GM12891 (cell line): Measurements from ENCODE around the gene CNMD.

Experiments
- POLR2A ChIP-seq: IDR thresholded peaks from 2 replicates; pipeline ENCODE4 v1.6.1; 2011; ENCODE audit warnings: low read depth, low read length, control low read depth
- POLR2AphosphoS5 ChIP-seq: IDR thresholded peaks from 2 replicates; pipeline ENCODE4 v1.6.1; 2011; ENCODE audit warnings: low read depth, low read length, control low read depth
- TAF1 ChIP-seq: IDR thresholded peaks from 2 replicates; pipeline ENCODE4 v1.6.1; 2011; ENCODE audit warnings: low read depth, low read length, control low read depth

DNA sequence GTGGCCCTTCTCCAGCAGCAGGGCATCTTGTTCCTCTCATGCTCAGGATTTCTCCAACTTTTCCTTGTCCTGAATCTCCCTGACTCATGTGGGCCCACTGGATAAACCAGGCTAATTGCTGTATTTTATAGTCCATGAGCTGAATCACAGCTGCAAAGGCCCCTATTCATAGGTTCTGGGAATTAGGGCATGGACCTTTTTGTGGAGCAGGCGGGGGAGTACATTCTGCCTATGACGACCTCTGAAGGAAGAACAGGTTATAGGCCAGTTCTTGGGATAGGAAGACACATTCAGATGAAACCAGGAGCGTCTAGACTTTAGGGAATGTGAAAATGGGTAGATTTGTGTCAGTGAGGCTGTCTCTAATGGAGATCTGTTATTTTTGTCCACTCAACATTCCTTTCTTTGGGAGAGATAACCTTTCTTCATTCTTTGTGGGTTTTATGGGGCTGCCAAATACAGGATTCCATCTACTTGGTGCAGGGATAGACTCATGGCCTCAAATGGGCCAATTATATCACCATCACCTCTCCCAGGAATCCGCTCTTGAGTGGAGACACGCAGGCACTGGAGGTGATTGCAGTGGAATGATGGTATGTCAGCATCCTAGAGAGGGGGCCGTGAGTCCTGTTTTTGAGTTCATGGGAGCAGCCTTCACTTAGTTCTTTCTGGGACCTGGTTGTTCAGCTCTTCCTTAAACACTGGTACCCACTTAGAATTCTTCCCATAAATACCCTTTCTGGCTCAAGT, 45.1 kb upstream of the CNMD start:
- TF ChIP-seq POLR2A (no peak), TAF1 (no peak), POLR2AphosphoS5 (no peak)
